ENCODE measurements around the gene TMC7.
"Not testable (repeated sequence)": the region's sequence is repeated elsewhere in the genome, so short reads cannot be mapped to it uniquely, and the experiment has no call there.

DNA sequence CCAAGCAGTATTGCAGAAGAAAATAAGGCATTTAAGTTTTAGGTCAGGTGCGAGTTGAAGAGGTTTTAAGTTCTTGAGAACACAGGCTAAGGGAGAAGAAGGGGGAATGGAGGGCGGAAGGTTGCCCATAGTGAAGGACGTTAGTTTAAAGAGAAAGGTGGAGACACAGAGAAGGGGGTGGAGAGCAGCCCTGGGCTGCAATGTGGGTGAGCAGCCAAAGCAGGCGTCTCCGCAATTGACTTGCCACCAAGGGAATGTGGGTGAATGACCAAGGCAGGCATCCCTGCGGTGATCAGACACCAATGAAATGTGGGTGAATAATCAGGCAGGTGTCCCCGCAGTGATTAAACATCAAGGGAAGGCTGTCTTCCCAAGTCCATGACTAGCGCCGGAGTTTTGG is 12.8 kb downstream of the TMC7 start:
- TF ChIP-seq POLR2AphosphoS5, POLR2A (IDR thresholded peaks at IDR 0.05): not testable (repeated sequence)
- TF ChIP-seq, protein P1, sequence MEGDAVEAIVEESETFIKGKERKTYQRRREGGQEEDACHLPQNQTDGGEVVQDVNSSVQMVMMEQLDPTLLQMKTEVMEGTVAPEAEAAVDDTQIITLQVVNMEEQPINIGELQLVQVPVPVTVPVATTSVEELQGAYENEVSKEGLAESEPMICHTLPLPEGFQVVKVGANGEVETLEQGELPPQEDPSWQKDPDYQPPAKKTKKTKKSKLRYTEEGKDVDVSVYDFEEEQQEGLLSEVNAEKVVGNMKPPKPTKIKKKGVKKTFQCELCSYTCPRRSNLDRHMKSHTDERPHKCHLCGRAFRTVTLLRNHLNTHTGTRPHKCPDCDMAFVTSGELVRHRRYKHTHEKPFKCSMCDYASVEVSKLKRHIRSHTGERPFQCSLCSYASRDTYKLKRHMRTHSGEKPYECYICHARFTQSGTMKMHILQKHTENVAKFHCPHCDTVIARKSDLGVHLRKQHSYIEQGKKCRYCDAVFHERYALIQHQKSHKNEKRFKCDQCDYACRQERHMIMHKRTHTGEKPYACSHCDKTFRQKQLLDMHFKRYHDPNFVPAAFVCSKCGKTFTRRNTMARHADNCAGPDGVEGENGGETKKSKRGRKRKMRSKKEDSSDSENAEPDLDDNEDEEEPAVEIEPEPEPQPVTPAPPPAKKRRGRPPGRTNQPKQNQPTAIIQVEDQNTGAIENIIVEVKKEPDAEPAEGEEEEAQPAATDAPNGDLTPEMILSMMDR (IDR thresholded peaks at IDR 0.05) = not testable (repeated sequence)

All from breast epithelium (tissue), 3 donors.